Astrocyte (in vitro differentiated cells and primary cell): Measurements from ENCODE around the gene CTNNAL1.

Experiments used
- EZH2 ChIP-seq: IDR thresholded peaks from 2 replicates; pipeline ENCODE4 v1.6.1; 2012; ENCODE audit warnings: mild to moderate bottlenecking, low read length, inconsistent platforms; ENCODE audit not compliant: insufficient read depth
- TF ChIP-seq, protein P1 (sequence below): IDR thresholded peaks from 2 replicates; pipeline ENCODE4 v1.5.1; 2011; ENCODE audit warnings: low read depth, mild to moderate bottlenecking, inconsistent platforms, low read length, moderate library complexity; ENCODE audit not compliant: insufficient read depth

DNA sequence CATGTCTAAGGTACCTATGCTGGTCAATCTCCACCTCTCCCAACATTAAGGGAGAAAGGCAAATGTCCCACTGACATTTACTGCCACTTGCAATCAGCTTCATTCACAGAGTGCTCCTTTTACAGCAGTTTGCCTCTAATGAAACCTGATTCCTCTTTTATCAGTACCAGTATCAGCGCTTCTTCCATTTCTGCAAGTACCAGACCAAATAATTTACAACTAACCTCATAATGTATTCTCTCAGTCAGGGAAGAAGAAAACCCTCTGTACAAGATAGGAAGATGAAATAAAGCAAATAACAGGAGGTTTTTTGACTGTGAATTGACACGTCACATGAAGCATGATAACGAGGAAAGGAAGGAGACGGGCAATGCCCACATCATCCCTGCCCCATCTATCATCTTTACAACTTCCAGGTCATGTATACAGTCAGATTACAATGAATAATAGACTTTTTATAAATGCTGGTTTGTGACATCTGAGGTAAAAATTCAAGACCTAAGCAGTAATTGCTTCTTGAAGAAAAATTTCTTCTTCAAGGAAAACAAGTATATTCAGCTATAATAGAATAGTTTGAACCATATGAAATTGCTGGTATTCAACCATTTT is 57.2 kb downstream of the CTNNAL1 start:
- TF ChIP-seq, protein P1, sequence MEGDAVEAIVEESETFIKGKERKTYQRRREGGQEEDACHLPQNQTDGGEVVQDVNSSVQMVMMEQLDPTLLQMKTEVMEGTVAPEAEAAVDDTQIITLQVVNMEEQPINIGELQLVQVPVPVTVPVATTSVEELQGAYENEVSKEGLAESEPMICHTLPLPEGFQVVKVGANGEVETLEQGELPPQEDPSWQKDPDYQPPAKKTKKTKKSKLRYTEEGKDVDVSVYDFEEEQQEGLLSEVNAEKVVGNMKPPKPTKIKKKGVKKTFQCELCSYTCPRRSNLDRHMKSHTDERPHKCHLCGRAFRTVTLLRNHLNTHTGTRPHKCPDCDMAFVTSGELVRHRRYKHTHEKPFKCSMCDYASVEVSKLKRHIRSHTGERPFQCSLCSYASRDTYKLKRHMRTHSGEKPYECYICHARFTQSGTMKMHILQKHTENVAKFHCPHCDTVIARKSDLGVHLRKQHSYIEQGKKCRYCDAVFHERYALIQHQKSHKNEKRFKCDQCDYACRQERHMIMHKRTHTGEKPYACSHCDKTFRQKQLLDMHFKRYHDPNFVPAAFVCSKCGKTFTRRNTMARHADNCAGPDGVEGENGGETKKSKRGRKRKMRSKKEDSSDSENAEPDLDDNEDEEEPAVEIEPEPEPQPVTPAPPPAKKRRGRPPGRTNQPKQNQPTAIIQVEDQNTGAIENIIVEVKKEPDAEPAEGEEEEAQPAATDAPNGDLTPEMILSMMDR: no peak
- TF ChIP-seq EZH2: no peak
